GM12891 (cell line): ENCODE measurements around the gene KCNG3.

Experiments used
- DNase-seq: peaks from one replicate; pipeline ENCODE4 v3.0.0; 2011; ENCODE audit warnings: low spot score; ENCODE audit not compliant: insufficient read length
- FAIRE-seq: peaks from 2 replicates; lab custom pipeline; 2011; peaks lifted over from hg19 to GRCh38; lab: Jason Lieb, UNC
- PAX5 ChIP-seq: IDR thresholded peaks from 2 replicates; pipeline ENCODE4 v1.6.1; 2011; ENCODE audit warnings: low read length, moderate library complexity, mild to moderate bottlenecking; ENCODE audit not compliant: insufficient read depth, severe bottlenecking
- POLR2A ChIP-seq: IDR thresholded peaks from 2 replicates; pipeline ENCODE4 v1.6.1; 2011; ENCODE audit warnings: low read depth, low read length, control low read depth
- POLR2AphosphoS5 ChIP-seq: IDR thresholded peaks from 2 replicates; pipeline ENCODE4 v1.6.1; 2011; ENCODE audit warnings: low read depth, low read length, control low read depth
- POU2F2 ChIP-seq: IDR thresholded peaks from 2 replicates; pipeline ENCODE4 v1.6.1; 2011; ENCODE audit warnings: low read depth, mild to moderate bottlenecking, control low read depth, low read length, moderate library complexity
- SPI1 ChIP-seq: IDR thresholded peaks from 2 replicates; pipeline ENCODE4 v1.6.1; 2011; ENCODE audit warnings: low read depth, low read length, control low read depth
- TAF1 ChIP-seq: IDR thresholded peaks from 2 replicates; pipeline ENCODE4 v1.6.1; 2011; ENCODE audit warnings: low read depth, low read length, control low read depth

Gene KCNG3

GRCh38 chr2:42486145-42486906 is 7.5 kb downstream of the KCNG3 start:
- TF ChIP-seq POLR2AphosphoS5, result no peak
- TF ChIP-seq SPI1, result no peak
- no peak for TF ChIP-seq POLR2A
- no peak for TF ChIP-seq PAX5
- TF ChIP-seq TAF1, result no peak
- no peak for TF ChIP-seq POU2F2
- no peak for DNase-seq
- FAIRE-seq, result peak; percentile 9

GRCh38 chr2:42480402-42480801 is 13.4 kb downstream of the KCNG3 start:
- DNase-seq, result no peak
- TF ChIP-seq TAF1, result no peak
- TF ChIP-seq POU2F2, result no peak
- no peak for FAIRE-seq

- FAIRE-seq (no peak), DNase-seq (no peak)
- no peak for TF ChIP-seq PAX5
- no peak for TF ChIP-seq TAF1
- no peak for TF ChIP-seq POLR2A
- TF ChIP-seq SPI1, result no peak
- no peak for TF ChIP-seq POU2F2
- TF ChIP-seq POLR2AphosphoS5, result no peak
These were observed 18.9 kb downstream of the KCNG3 start for GRCh38 chr2:42474765-42475454.

GRCh38 chr2:42470706-42471105 is 23.1 kb downstream of the KCNG3 start:
- no peak for FAIRE-seq
- DNase-seq, result no peak
- no peak for TF ChIP-seq POLR2AphosphoS5
- no peak for TF ChIP-seq POU2F2
- TF ChIP-seq POLR2A, result no peak
- TF ChIP-seq SPI1, result no peak
- no peak for TF ChIP-seq PAX5
- no peak for TF ChIP-seq TAF1

GRCh38 chr2:42464631-42465030 is 29.2 kb downstream of the KCNG3 start:
- FAIRE-seq, result no peak
- no peak for DNase-seq
- no peak for TF ChIP-seq PAX5
- TF ChIP-seq TAF1, result no peak
- no peak for TF ChIP-seq POLR2AphosphoS5
- no peak for TF ChIP-seq POU2F2
- TF ChIP-seq SPI1, result no peak
- TF ChIP-seq POLR2A, result no peak

- FAIRE-seq (no peak), DNase-seq (no peak)
- TF ChIP-seq POLR2AphosphoS5, result no peak
- no peak for TF ChIP-seq TAF1
- no peak for TF ChIP-seq SPI1
- no peak for TF ChIP-seq PAX5
- TF ChIP-seq POLR2A, result no peak
- no peak for TF ChIP-seq POU2F2
These were observed 30.2 kb downstream of the KCNG3 start for GRCh38 chr2:42463570-42463969.

- no peak for TF ChIP-seq TAF1
- TF ChIP-seq PAX5, result no peak
- no peak for TF ChIP-seq SPI1
- no peak for TF ChIP-seq POLR2A
- TF ChIP-seq POLR2AphosphoS5, result no peak
- TF ChIP-seq POU2F2, result no peak
- FAIRE-seq (no peak), DNase-seq (no peak)
These were observed 34.5 kb downstream of the KCNG3 start for GRCh38 chr2:42459296-42459695.

GRCh38 chr2:42458396-42458795 is 35.4 kb downstream of the KCNG3 start:
- DNase-seq (no peak), FAIRE-seq (no peak)
- no peak for TF ChIP-seq PAX5
- TF ChIP-seq POLR2AphosphoS5, result no peak
- no peak for TF ChIP-seq POU2F2
- no peak for TF ChIP-seq TAF1
- no peak for TF ChIP-seq SPI1
- no peak for TF ChIP-seq POLR2A

- FAIRE-seq (no peak), DNase-seq (no peak)
- no peak for TF ChIP-seq POLR2A
- TF ChIP-seq POLR2AphosphoS5, result no peak
- no peak for TF ChIP-seq POU2F2
- no peak for TF ChIP-seq SPI1
- no peak for TF ChIP-seq PAX5
- TF ChIP-seq TAF1, result no peak
These were observed 36.8 kb downstream of the KCNG3 start for GRCh38 chr2:42457011-42457410.
